SW 1271 (cell line): Measurements from ENCODE around the gene ADGRG2.
"Not testable (repeated sequence)": the region's sequence is repeated elsewhere in the genome, so short reads cannot be mapped to it uniquely, and the experiment has no call there.

Source experiments
- DNase-seq, 2 experiments: peaks; one replicate each; lab custom pipeline; 2025; lab: John Stamatoyannopoulos, UW

ADGRG2 gene

DNA sequence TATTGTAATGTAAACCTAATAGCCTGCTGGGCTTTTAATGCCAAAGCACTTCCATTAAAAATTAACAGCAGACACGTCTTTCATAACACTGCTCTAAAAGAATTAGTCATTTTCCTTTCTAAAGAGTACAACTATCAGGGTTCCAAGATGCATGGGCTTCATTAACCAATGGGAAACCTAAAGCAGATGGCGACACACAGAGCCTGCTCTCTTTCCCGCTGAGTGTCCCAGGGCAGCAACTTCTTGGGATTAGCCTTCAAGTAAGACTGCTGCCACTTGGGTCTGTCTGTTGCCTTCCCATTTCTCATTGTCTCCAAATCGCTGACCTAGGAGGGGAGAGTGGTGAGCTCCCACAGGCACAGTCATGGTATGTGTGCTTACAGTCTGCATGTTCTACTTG is 124.4 kb downstream of the ADGRG2 start:
- DNase-seq: no peak

- no peak for DNase-seq
Observed at GRCh38 chrX:18996536-18996935, 125.7 kb downstream of the ADGRG2 start.

DNA sequence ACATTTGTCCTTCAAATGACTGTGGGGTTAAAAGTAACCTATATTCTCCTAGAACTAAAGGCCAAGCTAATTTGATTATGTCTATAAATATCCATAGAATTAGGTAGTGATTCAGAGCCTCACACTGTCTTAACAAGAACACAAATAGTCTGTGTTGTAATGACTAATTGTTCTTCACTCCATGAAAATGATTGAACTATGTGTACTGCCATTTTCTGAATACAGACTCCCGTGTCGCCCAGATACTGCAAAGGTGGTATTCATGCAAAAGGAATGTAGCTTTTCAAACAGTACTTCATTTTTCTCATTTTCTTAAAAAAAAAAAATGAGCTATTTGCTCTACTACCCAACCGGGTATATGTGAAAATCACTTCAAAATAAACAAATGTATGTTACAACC is 127.0 kb downstream of the ADGRG2 start:
- DNase-seq: no peak

DNA sequence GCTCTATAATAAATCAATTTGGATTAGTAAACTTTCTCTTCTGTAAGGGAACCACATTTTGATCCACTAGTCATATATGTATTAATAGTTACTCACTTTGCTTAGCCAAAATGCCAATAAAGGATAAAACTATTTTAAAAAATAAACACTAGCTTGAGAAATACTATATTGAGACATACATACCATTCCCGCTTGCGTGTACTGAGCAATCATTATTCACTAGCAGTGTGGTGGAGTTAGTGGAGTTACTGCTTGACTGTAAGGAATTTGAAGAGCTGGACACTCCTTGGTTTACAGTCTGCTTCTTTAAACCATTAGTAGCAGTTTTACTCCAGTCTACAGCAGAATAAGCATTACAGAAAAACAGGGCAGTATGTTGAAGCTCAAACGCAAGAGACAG is 127.6 kb downstream of the ADGRG2 start:
- no peak for DNase-seq

DNA sequence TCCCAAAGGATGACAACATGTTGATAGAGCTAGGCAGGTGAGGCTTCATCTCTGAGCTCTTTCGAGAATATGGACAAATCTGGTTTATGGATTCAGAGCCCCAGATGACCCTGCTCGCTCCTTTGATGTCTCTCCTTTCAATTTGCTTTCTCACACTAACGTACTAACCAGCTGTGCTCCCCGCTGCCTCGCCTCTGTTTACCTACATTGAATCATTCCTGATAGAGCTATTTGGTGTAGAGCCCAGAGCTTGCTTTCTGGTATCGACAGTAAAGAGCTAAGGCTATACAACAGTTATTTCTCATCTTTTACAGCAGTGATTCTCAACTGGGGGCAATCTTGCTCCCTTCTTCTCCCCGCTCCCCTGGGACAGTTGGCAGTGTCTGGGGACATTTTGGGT is 129.4 kb downstream of the ADGRG2 start:
- no peak for DNase-seq

DNA sequence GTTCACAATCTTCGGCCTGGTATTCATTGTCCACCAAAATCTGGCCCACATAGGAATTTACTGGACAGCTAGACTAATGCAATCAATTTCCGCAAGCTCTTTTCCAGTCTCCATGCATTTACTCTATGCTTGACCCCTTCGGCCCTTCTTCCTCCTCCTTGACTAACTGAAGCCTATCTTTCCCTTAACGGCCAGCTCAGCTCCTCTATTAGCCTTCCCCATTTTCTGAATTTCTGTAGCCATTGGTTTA is 137.2 kb downstream of the ADGRG2 start:
- no peak for DNase-seq

DNA sequence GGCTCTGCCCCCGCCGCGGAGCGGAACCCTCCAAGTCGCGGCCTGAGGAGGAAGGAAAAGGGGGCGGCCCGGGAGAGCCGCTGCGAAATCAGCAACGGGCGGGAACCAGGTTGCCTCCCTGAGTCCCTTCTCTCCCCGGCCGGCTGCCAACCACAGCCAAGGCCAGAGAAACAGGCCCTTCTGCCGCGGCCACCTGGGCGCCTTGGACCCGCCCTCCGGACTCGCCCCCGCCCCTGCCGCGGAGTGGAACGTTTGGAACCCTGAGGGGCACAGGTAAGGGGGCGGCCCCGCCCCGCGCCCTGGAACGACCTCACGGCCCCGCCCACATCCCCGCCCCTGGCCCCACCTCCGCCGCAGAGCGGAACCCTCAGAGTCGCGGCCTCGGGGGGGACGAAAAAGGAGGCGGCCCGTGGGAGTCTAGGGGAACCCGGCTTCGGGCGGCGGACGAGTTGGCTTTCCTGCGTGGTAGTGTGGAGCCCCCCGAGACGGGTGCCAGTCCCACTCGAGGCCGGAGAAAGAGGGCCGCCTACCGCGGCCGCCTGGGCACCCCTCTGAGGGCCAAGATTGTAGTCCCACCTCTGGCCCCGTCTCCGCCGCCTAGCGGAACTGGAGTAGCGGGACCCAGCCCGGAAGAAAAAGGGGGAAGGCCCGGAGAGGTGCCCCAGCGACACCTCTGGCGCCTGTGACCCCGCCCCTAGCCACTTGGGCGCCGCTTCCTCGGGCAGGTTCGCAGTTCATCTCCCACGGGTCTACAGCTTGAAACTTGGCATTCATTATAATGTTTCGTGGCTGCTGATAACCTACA is 137.7 kb downstream of the ADGRG2 start:
- DNase-seq: peak in 1 of 2 experiments; percentile 50

DNA sequence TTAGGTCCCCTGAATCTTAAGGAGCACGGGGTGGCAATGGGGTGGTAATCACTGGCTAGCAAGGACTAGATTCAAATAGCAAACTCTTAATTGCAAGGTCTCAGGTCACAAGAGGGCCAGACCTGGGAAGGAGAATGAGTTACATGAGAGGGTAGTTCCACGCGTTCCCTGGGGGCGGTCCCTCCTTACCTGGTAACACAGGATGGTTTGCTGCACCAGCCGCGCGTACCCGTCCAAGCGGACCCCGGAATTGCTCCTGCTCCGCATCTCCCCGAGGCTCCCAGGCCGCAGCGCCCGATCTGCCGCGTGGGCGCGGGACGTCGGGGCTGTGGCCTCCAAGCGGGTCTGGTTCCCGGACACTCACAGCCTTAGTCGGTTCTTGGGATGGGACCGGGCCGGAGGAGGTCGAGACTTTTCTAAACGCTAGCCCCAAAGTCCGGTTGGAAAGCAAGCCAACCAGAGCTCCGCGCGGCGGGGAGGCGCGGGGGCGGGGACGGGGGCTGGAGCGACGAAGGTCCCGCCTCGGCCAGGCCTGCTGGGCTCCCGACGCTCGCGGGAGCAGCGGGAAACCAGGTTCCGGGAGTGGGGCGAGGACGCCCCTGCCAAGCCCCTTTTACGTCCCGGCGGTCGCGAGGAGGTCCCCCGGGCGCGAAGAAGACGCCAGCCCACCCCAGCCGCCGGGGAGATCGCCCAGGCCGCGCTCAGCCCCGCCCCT is 138.4 kb downstream of the ADGRG2 start, which contains the start of gene PHKA2:
TSS of gene PHKA2 (minus strand) at position 449 of the 715 bp plus-strand sequence. CDS start at position 267, 182 bp downstream.
- peak in 1 of 2 experiments; percentile 24 for DNase-seq

- DNase-seq: no peak
Observed at GRCh38 chrX:18981124-18981807, 141.0 kb downstream of the ADGRG2 start.

GRCh38 chrX:18980262-18980661 is 142.0 kb downstream of the ADGRG2 start:
- DNase-seq: not testable (repeated sequence)

- no peak for DNase-seq
Observed at GRCh38 chrX:18974993-18975392, 147.3 kb downstream of the ADGRG2 start.

GRCh38 chrX:18973527-18974192 is 148.6 kb downstream of the ADGRG2 start:
- DNase-seq: no peak

DNA sequence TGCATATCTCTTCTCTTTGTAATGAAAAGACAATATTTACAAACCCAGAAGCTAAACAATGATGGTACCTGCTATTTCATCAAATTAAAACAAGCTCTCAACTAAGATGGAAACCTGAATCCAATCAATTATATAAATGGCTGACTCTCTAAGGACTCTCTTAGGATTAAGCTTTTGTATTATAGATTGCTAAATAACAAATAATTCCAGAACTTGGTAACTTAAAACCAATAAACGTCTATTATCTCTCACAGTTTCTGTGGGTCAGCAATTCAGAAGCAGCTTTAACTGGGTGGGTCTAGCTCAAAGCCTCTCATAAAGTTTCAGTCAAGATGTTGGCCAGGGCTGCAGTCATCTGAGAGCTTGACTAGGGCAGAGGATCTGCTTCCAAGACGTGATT is 150.8 kb downstream of the ADGRG2 start:
- no peak for DNase-seq

DNA sequence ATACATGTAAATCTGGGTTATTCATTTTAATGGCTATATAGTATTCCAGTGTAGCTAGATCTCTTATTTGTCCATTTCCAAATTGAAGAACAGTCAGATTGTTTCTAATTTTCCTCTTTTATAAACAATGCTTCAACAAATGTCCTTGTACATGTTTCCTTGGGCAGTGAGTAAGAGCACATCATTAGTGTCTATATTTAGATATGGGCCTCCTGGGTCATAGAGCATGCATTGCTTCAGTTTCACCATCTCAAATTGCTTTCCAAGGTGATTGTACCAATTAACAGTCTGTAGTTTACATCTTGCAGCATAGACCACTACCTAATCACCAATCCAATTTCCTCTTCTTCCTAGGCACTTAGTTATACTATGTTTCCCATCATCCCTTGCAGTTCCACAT is 151.8 kb downstream of the ADGRG2 start:
- no peak for DNase-seq

DNA sequence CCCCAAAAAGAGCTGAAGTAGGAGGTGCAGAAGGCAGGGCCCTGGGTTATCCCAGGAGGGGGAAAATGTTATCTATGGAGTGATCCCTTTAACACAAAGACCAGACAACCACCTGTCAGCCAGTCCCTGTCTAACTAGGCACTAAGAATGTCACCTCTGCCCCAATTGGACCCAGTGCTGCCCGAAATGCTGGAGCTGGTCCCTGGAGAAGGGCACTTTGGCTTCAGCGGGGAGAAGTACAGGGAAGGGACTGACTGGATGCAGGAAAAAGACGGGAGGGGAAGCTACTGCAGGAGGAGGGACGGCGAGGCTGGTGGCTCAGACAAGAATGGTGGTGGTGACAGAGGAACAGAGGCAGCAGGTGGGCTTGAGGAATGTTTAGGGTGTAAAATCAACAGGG is 155.6 kb downstream of the ADGRG2 start:
- DNase-seq: no peak

- no peak for DNase-seq
Observed at GRCh38 chrX:18964901-18965300, 157.4 kb downstream of the ADGRG2 start.

GRCh38 chrX:18964026-18964425 is 158.2 kb downstream of the ADGRG2 start:
- no peak for DNase-seq

DNA sequence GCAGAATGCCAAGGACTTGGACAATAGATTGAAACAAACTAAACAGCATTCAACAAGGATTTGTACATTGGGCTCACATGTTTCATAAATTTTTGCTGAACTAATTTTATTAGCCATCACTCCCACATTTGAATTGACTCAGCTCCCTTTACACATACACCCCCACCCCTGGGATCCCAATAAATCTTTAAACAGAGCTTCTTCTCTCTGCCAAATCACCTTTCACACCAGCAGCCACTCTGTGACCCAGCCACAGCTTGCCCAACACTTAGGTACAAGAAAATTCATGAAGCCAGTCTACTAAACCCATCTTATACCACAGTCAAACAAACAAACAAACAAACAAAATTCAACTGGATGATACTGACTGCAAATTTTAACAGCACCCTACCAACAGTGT is 159.9 kb downstream of the ADGRG2 start:
- DNase-seq: no peak

GRCh38 chrX:18961686-18962085 is 160.6 kb downstream of the ADGRG2 start:
- DNase-seq: no peak

GRCh38 chrX:18956303-18957032 is 165.8 kb downstream of the ADGRG2 start:
- no peak for DNase-seq

DNA sequence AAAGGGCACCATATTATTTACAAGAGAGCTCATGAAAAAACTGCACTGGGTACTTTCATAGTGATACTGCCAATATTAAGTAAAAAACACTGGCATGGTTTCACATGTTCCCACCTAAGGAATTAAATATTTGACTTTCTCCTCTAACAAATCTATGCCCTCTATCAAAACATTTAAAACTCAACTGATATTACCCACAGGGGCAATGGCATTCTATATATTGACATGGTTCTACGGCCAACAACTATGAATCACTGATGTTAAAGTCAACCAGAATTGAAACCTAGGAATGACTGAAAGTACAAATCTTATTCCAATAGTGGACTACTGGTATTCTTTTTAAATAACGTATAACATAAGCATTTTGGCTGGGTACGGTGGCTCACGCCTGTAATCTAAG is 166.6 kb downstream of the ADGRG2 start:
- no peak for DNase-seq

GRCh38 chrX:18951032-18951431 is 171.2 kb downstream of the ADGRG2 start:
- no peak for DNase-seq
